Measurements from ENCODE around the gene CHP2. TPM values are rescaled to one million over a fixed set of nuclear protein-coding genes. Genes with fewer than 3 reads are reported as not detected.

CHP2 gene
- total and polyA plus RNA-seq, 2 experiments from 2014 or later, result not detected

- no peaks in the 10 kb centered on the region for H3K27me3 ChIP-seq (replicated peaks; ENCODE audit: insufficient read depth)
- no peak overlapping the region for H3K9ac ChIP-seq
- no peak for DNase-seq
- H3K79me2 ChIP-seq (ENCODE audit: insufficient read depth), result no peaks in the 10 kb centered on the region
- H3K4me1 ChIP-seq (ENCODE audit: insufficient read depth), result no peaks in the 10 kb centered on the region
- no peak overlapping the region for H3K27ac ChIP-seq
- no peak overlapping the region for H2AFZ ChIP-seq
- no peaks in the 10 kb centered on the region for H3K9me2 ChIP-seq (ENCODE audit: insufficient read depth)
- no peaks in the 10 kb centered on the region for H3K9me3 ChIP-seq (ENCODE audit: low read depth)
- TF ChIP-seq EZH2phosphoT487 (IDR thresholded peaks at IDR 0.05; ENCODE audit: insufficient read depth, low read depth) (no peak), EZH2 (IDR thresholded peaks at IDR 0.05; ENCODE audit: insufficient read depth, poor library complexity, severe bottlenecking) (no peak)
- H3K36me3 ChIP-seq (ENCODE audit: low read depth), result no peaks in the 10 kb centered on the region
- in situ Hi-C loops (cut with MboI), result no loop called here
- H3K4me3 ChIP-seq, result no peak overlapping the region
- no peaks in the 10 kb centered on the region for H4K20me1 ChIP-seq (ENCODE audit: insufficient read depth)
- H3F3A ChIP-seq (ENCODE audit: insufficient read depth), result no peaks in the 10 kb centered on the region
- WGBS, 2 experiments (ENCODE audit: low coverage in 1 of 2, low lambda C conversion rate in 2 of 2, missing lambda C conversion rate in 2 of 2), result 46 to 61% methylated on average over 4 of the region's 4 CpGs
- H3K4me2 ChIP-seq (ENCODE audit: unreplicated experiment), result no peak overlapping the region
These were observed 31.0 kb downstream of the CHP2 start for GRCh38 chr16:23785842-23786241.

- Histone ChIP-seq H3K4me1 (ENCODE audit: insufficient read depth) (no peaks in the 10 kb centered on the region), H4K20me1 (ENCODE audit: insufficient read depth) (no peaks in the 10 kb centered on the region), H3K36me3 (ENCODE audit: low read depth) (no peaks in the 10 kb centered on the region), H3K9ac (no peak overlapping the region), H3F3A (ENCODE audit: insufficient read depth) (no peaks in the 10 kb centered on the region), H3K27ac (no peak overlapping the region), H3K9me3 (ENCODE audit: low read depth) (no peaks in the 10 kb centered on the region), H3K27me3 (replicated peaks; ENCODE audit: insufficient read depth) (no peaks in the 10 kb centered on the region), H3K4me2 (ENCODE audit: unreplicated experiment) (no peak overlapping the region), H3K4me3 (no peak overlapping the region), H2AFZ (no peak overlapping the region), H3K9me2 (ENCODE audit: insufficient read depth) (no peaks in the 10 kb centered on the region), H3K79me2 (ENCODE audit: insufficient read depth) (no peaks in the 10 kb centered on the region)
- no peak for DNase-seq
- in situ Hi-C loops (cut with MboI), result no loop called here
- TF ChIP-seq EZH2 (IDR thresholded peaks at IDR 0.05; ENCODE audit: insufficient read depth, poor library complexity, severe bottlenecking), result no peak
- no peak for TF ChIP-seq EZH2phosphoT487 (IDR thresholded peaks at IDR 0.05; ENCODE audit: insufficient read depth, low read depth)
- 6% methylated on average over 6 of the region's 6 CpGs for WGBS, 2 experiments (ENCODE audit: low coverage in 1 of 2, low lambda C conversion rate in 2 of 2, missing lambda C conversion rate in 2 of 2)
These were observed 32.2 kb downstream of the CHP2 start for GRCh38 chr16:23786964-23787561.

- WGBS, 2 experiments (ENCODE audit: low coverage in 1 of 2, low lambda C conversion rate in 2 of 2, missing lambda C conversion rate in 2 of 2), result 8 to 13% methylated on average over 3 of the region's 3 CpGs
- Histone ChIP-seq H3K79me2 (ENCODE audit: insufficient read depth) (no peaks in the 10 kb centered on the region), H3K36me3 (ENCODE audit: low read depth) (no peaks in the 10 kb centered on the region), H3K27ac (no peak overlapping the region), H3F3A (ENCODE audit: insufficient read depth) (no peaks in the 10 kb centered on the region), H3K4me3 (no peak overlapping the region), H3K4me1 (ENCODE audit: insufficient read depth) (no peaks in the 10 kb centered on the region), H4K20me1 (ENCODE audit: insufficient read depth) (no peaks in the 10 kb centered on the region), H3K4me2 (ENCODE audit: unreplicated experiment) (no peak overlapping the region), H3K9me3 (ENCODE audit: low read depth) (no peaks in the 10 kb centered on the region), H3K9ac (no peak overlapping the region), H3K9me2 (ENCODE audit: insufficient read depth) (no peaks in the 10 kb centered on the region), H3K27me3 (replicated peaks; ENCODE audit: insufficient read depth) (no peaks in the 10 kb centered on the region), H2AFZ (no peak overlapping the region)
- no peak for DNase-seq
- in situ Hi-C loops (cut with MboI), result no loop called here
- no peak for TF ChIP-seq EZH2 (IDR thresholded peaks at IDR 0.05; ENCODE audit: insufficient read depth, poor library complexity, severe bottlenecking)
- TF ChIP-seq EZH2phosphoT487 (IDR thresholded peaks at IDR 0.05; ENCODE audit: insufficient read depth, low read depth), result no peak
These were observed 33.9 kb downstream of the CHP2 start for GRCh38 chr16:23788685-23789084.

- no peak overlapping the region for H3K4me2 ChIP-seq (ENCODE audit: unreplicated experiment)
- no peak overlapping the region for H3K27ac ChIP-seq
- H3K4me1 ChIP-seq (ENCODE audit: insufficient read depth), result no peaks in the 10 kb centered on the region
- no peaks in the 10 kb centered on the region for H3K9me2 ChIP-seq (ENCODE audit: insufficient read depth)
- H3K79me2 ChIP-seq (ENCODE audit: insufficient read depth), result no peaks in the 10 kb centered on the region
- H3F3A ChIP-seq (ENCODE audit: insufficient read depth), result no peaks in the 10 kb centered on the region
- no peaks in the 10 kb centered on the region for H3K9me3 ChIP-seq (ENCODE audit: low read depth)
- TF ChIP-seq EZH2phosphoT487 (IDR thresholded peaks at IDR 0.05; ENCODE audit: insufficient read depth, low read depth) (no peak), EZH2 (IDR thresholded peaks at IDR 0.05; ENCODE audit: insufficient read depth, poor library complexity, severe bottlenecking) (no peak)
- in situ Hi-C loops (cut with MboI), result no loop called here
- H3K36me3 ChIP-seq (ENCODE audit: low read depth), result no peaks in the 10 kb centered on the region
- no peak overlapping the region for H3K9ac ChIP-seq
- no peaks in the 10 kb centered on the region for H3K27me3 ChIP-seq (replicated peaks; ENCODE audit: insufficient read depth)
- no peak overlapping the region for H3K4me3 ChIP-seq
- no peak for DNase-seq
- H2AFZ ChIP-seq, result no peak overlapping the region
- 53 to 64% methylated on average over 6 of the region's 6 CpGs for WGBS, 2 experiments (ENCODE audit: low coverage in 1 of 2, low lambda C conversion rate in 2 of 2, missing lambda C conversion rate in 2 of 2)
- H4K20me1 ChIP-seq (ENCODE audit: insufficient read depth), result no peaks in the 10 kb centered on the region
These were observed 40.6 kb downstream of the CHP2 start for GRCh38 chr16:23795378-23795777.

DNA sequence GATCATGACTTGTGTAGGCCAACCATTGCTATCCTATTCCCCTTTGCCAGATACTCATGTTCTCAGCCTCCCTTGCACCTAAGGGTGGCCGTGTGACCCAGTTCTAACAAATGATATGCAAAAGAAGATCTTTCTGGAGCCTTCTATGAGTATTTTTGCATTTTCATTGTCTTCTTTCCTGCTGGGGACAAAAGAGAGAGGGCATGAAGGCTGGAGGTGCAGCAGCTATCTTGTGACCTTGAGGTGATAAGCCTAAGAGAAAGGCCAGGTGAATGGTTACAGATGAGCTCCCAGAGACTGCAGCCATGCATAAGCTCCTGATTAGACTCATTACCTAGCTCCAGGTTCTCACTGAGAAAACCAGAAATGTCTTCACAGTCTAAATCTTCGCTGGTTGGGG, 42.1 kb downstream of the CHP2 start:
- no peaks in the 10 kb centered on the region for H3K9me3 ChIP-seq (ENCODE audit: low read depth)
- H3K36me3 ChIP-seq (ENCODE audit: low read depth), result no peaks in the 10 kb centered on the region
- no peak overlapping the region for H3K4me3 ChIP-seq
- no peaks in the 10 kb centered on the region for H3F3A ChIP-seq (ENCODE audit: insufficient read depth)
- H3K27ac ChIP-seq, result no peak overlapping the region
- H3K9ac ChIP-seq, result no peak overlapping the region
- H3K27me3 ChIP-seq (replicated peaks; ENCODE audit: insufficient read depth), result no peaks in the 10 kb centered on the region
- no peak overlapping the region for H2AFZ ChIP-seq
- H4K20me1 ChIP-seq (ENCODE audit: insufficient read depth), result no peaks in the 10 kb centered on the region
- in situ Hi-C loops (cut with MboI), result no loop called here
- 14 to 17% methylated on average over 2 of the region's 2 CpGs for WGBS, 2 experiments (ENCODE audit: low coverage in 1 of 2, low lambda C conversion rate in 2 of 2, missing lambda C conversion rate in 2 of 2)
- H3K79me2 ChIP-seq (ENCODE audit: insufficient read depth), result no peaks in the 10 kb centered on the region
- H3K4me2 ChIP-seq (ENCODE audit: unreplicated experiment), result no peak overlapping the region
- no peak for DNase-seq
- H3K4me1 ChIP-seq (ENCODE audit: insufficient read depth), result no peaks in the 10 kb centered on the region
- TF ChIP-seq EZH2 (IDR thresholded peaks at IDR 0.05; ENCODE audit: insufficient read depth, poor library complexity, severe bottlenecking) (no peak), EZH2phosphoT487 (IDR thresholded peaks at IDR 0.05; ENCODE audit: insufficient read depth, low read depth) (no peak)
- no peaks in the 10 kb centered on the region for H3K9me2 ChIP-seq (ENCODE audit: insufficient read depth)
